Omental fat pad (tissue), 4 donors: ENCODE results near the gene NCOA1. TPM values are rescaled to one million over a fixed set of nuclear protein-coding genes. Genes with fewer than 3 reads are reported as not detected.
"Not testable (repeated sequence)": the region's sequence is repeated elsewhere in the genome, so short reads cannot be mapped to it uniquely, and the experiment has no call there.

Experiments used
- ATAC-seq: fragments of 150-250 bp; one replicate; pipeline ENCODE4 v1.9.1; 2016; ENCODE audit warnings: mild to moderate bottlenecking, moderate library complexity; ENCODE audit not compliant: low FRiP score
- DNase-seq: peaks from one replicate; pipeline ENCODE4 v3.0.0-alpha.2; 2019; ENCODE audit warnings: low spot score
- CTCF ChIP-seq, 3 donors: fragments of 450-650 bp; IDR thresholded peaks; one replicate each; pipeline ENCODE4 v1.5.1; 2016 to 2017; ENCODE audit warnings: antibody characterized with exemption in 3 of 3, mild to moderate bottlenecking in 3 of 3, moderate library complexity in 2 of 3
- total RNA-seq, 4 donors: library from RNA; depleted of rRNA; stranded (reverse); fragments of >200 nt; gene quantifications; one replicate each; pipeline ENCODE4 v1.1.0, GENCODE V29; 2016

The NCOA1 gene
- total RNA-seq, 4 donors from 2014 or later: 46.8 to 80.1 (median 50.1) TPM

- no peak for ATAC-seq
- no peak for TF ChIP-seq CTCF (IDR thresholded peaks at IDR 0.05)
- DNase-seq: no peak
Measured at GRCh38 chr2:24588294-24588693, 97.2 kb downstream of the NCOA1 start.

- no peak for TF ChIP-seq CTCF (IDR thresholded peaks at IDR 0.05)
- no peak for DNase-seq
- no peak for ATAC-seq
Measured at GRCh38 chr2:24592441-24593100, 101.5 kb downstream of the NCOA1 start.

GRCh38 chr2:24594283-24594682 is 103.2 kb downstream of the NCOA1 start:
- no peak for TF ChIP-seq CTCF (IDR thresholded peaks at IDR 0.05)
- DNase-seq (no peak), ATAC-seq (no peak)

- ATAC-seq (no peak), DNase-seq (no peak)
- no peak for TF ChIP-seq CTCF (IDR thresholded peaks at IDR 0.05)
Measured at GRCh38 chr2:24597181-24597870, 106.3 kb downstream of the NCOA1 start.

GRCh38 chr2:24600140-24600539 is 109.1 kb downstream of the NCOA1 start:
- ATAC-seq, DNase-seq: not testable (repeated sequence)

GRCh38 chr2:24611631-24612030 is 120.6 kb downstream of the NCOA1 start:
- DNase-seq (no peak), ATAC-seq (no peak)
- TF ChIP-seq CTCF (IDR thresholded peaks at IDR 0.05): no peak

GRCh38 chr2:24613154-24613814 is 122.2 kb downstream of the NCOA1 start:
- DNase-seq (no peak), ATAC-seq (no peak)
- TF ChIP-seq CTCF (IDR thresholded peaks at IDR 0.05): no peak
